Smooth muscle cell (in vitro differentiated cells): ENCODE measurements around the gene RAPGEF6. TPM values are rescaled to one million over a fixed set of nuclear protein-coding genes. Genes with fewer than 3 reads are reported as not detected.

Experiments
- DNase-seq: peaks from one replicate; lab custom pipeline; 2025; ENCODE audit not compliant: unreplicated experiment; lab: John Stamatoyannopoulos, UW
- H2AFZ ChIP-seq: fragments of 200-600 bp; sonication (generic); 2 replicates; pipeline ENCODE4 v1.6.0; 2016; ENCODE audit warnings: antibody characterized with exemption, low read depth, mild to moderate bottlenecking
- H3F3A ChIP-seq: fragments of 200-600 bp; sonication (generic); 2 replicates; pipeline ENCODE4 v1.6.0; 2017; ENCODE audit warnings: antibody characterized with exemption, low read depth
- H3K27ac ChIP-seq: fragments of 200-600 bp; sonication (generic); 2 replicates; pipeline ENCODE4 v1.5.1; 2016; ENCODE audit warnings: low read depth, mild to moderate bottlenecking
- H3K27me3 ChIP-seq: fragments of 200-600 bp; sonication (generic); 2 replicates; pipeline ENCODE4 v1.6.1; 2016; ENCODE audit warnings: low read depth, mild to moderate bottlenecking
- H3K36me3 ChIP-seq: fragments of 200-600 bp; sonication (generic); 2 replicates; pipeline ENCODE4 v1.5.1; 2016; ENCODE audit warnings: low read depth
- H3K4me1 ChIP-seq: fragments of 200-600 bp; sonication (generic); 2 replicates; pipeline ENCODE4 v1.5.1; 2016; ENCODE audit warnings: low read depth
- H3K4me2 ChIP-seq: fragments of 200-600 bp; sonication (generic); 2 replicates; pipeline ENCODE4 v1.6.0; 2016; ENCODE audit warnings: mild to moderate bottlenecking
- H3K4me3 ChIP-seq: fragments of 200-600 bp; sonication (generic); 2 replicates; pipeline ENCODE4 v1.5.1; 2016; ENCODE audit warnings: mild to moderate bottlenecking
- H3K79me2 ChIP-seq: fragments of 200-600 bp; sonication (generic); 2 replicates; pipeline ENCODE4 v1.6.0; 2016; ENCODE audit warnings: low read depth, mild to moderate bottlenecking
- H3K9ac ChIP-seq: fragments of 200-600 bp; sonication (generic); 2 replicates; pipeline ENCODE4 v1.6.0; 2016; ENCODE audit warnings: low read depth
- H3K9me3 ChIP-seq: fragments of 200-600 bp; sonication (generic); replicated peaks from 2 replicates; pipeline ENCODE4 v1.5.1; 2016; ENCODE audit warnings: low read depth
- H4K20me1 ChIP-seq: fragments of 200-600 bp; sonication (generic); 2 replicates; pipeline ENCODE4 v1.6.0; 2016; ENCODE audit warnings: low read depth
- CTCF ChIP-seq: fragments of 200-600 bp; sonication (generic); IDR thresholded peaks from 2 replicates; pipeline ENCODE4 v1.5.1; 2017; ENCODE audit warnings: borderline replicate concordance, mild to moderate bottlenecking, antibody characterized with exemption; ENCODE audit not compliant: insufficient read depth, poor library complexity, severe bottlenecking
- WGBS: methylation state at CpG from one replicate; pipeline ENCODE4 v1.1.7; 2016; ENCODE audit warnings: low lambda C conversion rate; 5-methylcytosine and 5-hydroxymethylcytosine counted together
- polyA plus RNA-seq: library from polyadenylated mRNA; unstranded; fragments of >200 nt; fragmentation: Nextera tagmentation; extraction: Ambion mirVana; gene quantifications from 2 replicates; pipeline ENCODE4 v1.2.1, GENCODE V29; 2016
- total RNA-seq: library from RNA; depleted of rRNA; stranded (reverse); fragments of >200 nt; gene quantifications from 2 replicates; pipeline ENCODE4 v1.2.3, GENCODE V29; 2014

The RAPGEF6 gene, protein sequence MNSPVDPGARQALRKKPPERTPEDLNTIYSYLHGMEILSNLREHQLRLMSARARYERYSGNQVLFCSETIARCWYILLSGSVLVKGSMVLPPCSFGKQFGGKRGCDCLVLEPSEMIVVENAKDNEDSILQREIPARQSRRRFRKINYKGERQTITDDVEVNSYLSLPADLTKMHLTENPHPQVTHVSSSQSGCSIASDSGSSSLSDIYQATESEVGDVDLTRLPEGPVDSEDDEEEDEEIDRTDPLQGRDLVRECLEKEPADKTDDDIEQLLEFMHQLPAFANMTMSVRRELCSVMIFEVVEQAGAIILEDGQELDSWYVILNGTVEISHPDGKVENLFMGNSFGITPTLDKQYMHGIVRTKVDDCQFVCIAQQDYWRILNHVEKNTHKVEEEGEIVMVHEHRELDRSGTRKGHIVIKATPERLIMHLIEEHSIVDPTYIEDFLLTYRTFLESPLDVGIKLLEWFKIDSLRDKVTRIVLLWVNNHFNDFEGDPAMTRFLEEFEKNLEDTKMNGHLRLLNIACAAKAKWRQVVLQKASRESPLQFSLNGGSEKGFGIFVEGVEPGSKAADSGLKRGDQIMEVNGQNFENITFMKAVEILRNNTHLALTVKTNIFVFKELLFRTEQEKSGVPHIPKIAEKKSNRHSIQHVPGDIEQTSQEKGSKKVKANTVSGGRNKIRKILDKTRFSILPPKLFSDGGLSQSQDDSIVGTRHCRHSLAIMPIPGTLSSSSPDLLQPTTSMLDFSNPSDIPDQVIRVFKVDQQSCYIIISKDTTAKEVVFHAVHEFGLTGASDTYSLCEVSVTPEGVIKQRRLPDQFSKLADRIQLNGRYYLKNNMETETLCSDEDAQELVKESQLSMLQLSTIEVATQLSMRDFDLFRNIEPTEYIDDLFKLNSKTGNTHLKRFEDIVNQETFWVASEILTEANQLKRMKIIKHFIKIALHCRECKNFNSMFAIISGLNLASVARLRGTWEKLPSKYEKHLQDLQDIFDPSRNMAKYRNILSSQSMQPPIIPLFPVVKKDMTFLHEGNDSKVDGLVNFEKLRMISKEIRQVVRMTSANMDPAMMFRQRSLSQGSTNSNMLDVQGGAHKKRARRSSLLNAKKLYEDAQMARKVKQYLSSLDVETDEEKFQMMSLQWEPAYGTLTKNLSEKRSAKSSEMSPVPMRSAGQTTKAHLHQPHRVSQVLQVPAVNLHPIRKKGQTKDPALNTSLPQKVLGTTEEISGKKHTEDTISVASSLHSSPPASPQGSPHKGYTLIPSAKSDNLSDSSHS (N-terminal part only)
- total RNA-seq (10.3 and 13.3 TPM in 2 replicates), polyA plus RNA-seq (1.9 and 3.6 TPM in 2 replicates)

GRCh38 chr5:131634996-131635683, at the start of gene RAPGEF6:
TSS of gene RAPGEF6 (minus strand) at chr5:131635229. CDS start at chr5:131635030, 199 bp downstream.
- peaks cover 42% of the 10 kb centered on the region for H3K79me2 ChIP-seq
- no peaks in the 10 kb centered on the region for H3K36me3 ChIP-seq
- peaks cover 5% of the 10 kb centered on the region for H3F3A ChIP-seq
- peaks cover 16% of the 10 kb centered on the region for H3K4me1 ChIP-seq
- no peaks in the 10 kb centered on the region for H3K27me3 ChIP-seq
- H2AFZ ChIP-seq, result peak within 1 kb of the TSS; percentile 80
- peaks cover 9% of the 10 kb centered on the region for H4K20me1 ChIP-seq
- peak within 1 kb of the TSS; percentile 97 for H3K27ac ChIP-seq
- under 1% methylated on average over 55 of the region's 55 CpGs for WGBS
- H3K9ac ChIP-seq, result peak within 1 kb of the TSS; percentile 91
- peak within 1 kb of the TSS; percentile 74 for H3K4me3 ChIP-seq
- DNase-seq, result peak; percentile 78
- H3K4me2 ChIP-seq, result peak within 1 kb of the TSS; percentile 88
- TF ChIP-seq CTCF, result no peak
- H3K9me3 ChIP-seq, result no peaks in the 10 kb centered on the region

DNA sequence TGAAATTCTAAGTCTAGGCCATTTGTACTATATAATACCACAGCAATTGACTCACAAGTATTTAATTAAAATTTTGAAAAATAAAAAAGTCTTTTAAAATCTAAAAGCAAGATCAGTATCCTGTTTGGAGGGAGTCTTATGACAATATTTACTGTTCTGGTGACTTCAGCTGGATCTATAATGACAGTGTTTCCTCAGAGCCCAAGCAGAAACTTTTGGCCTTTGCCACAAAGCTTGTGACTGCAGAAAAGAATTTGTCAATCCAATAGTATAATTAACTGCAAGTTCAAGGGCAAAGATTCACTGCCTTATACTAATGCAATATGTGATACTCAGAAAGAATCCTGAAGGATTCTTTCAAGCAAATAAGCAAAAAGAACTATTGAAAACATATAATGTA, 49.6 kb upstream of the RAPGEF6 start:
- no peak overlapping the region for H2AFZ ChIP-seq
- H3F3A ChIP-seq, result no peaks in the 10 kb centered on the region
- no peaks in the 10 kb centered on the region for H3K4me1 ChIP-seq
- no peak overlapping the region for H3K4me3 ChIP-seq
- DNase-seq, result no peak
- no peak for TF ChIP-seq CTCF
- no peak overlapping the region for H3K9ac ChIP-seq
- H3K36me3 ChIP-seq, result no peaks in the 10 kb centered on the region
- no peak overlapping the region for H3K27ac ChIP-seq
- H3K27me3 ChIP-seq, result no peaks in the 10 kb centered on the region
- H3K4me2 ChIP-seq, result no peak overlapping the region
- H4K20me1 ChIP-seq, result no peaks in the 10 kb centered on the region
- H3K79me2 ChIP-seq, result peaks cover 7% of the 10 kb centered on the region
- H3K9me3 ChIP-seq, result no peaks in the 10 kb centered on the region

DNA sequence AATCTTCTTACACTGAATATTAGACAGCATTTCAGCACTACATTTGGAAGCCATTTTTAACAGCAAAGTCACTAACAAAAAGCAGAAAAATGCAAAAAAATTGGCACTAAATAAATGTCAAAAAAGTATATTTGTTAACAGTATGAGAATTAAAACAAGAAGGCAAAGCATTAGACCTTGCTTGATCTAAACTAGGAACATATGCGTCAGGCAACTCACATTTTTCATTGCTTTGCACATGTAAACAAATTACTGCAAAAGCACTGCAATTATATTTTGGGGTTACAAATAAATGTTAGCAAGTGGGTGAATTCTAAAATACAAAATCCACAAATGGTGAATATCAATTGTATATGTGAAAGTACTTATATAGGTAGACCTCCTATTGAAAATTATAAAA, 49.0 kb upstream of the RAPGEF6 start:
- Histone ChIP-seq H3F3A (no peaks in the 10 kb centered on the region), H3K27me3 (no peaks in the 10 kb centered on the region), H2AFZ (no peak overlapping the region), H3K9me3 (no peaks in the 10 kb centered on the region), H3K4me3 (no peak overlapping the region), H3K9ac (no peak overlapping the region), H3K4me1 (no peaks in the 10 kb centered on the region), H3K27ac (no peak overlapping the region), H3K36me3 (no peaks in the 10 kb centered on the region), H3K4me2 (no peak overlapping the region), H4K20me1 (no peaks in the 10 kb centered on the region), H3K79me2 (peaks cover 7% of the 10 kb centered on the region)
- no peak for TF ChIP-seq CTCF
- WGBS, result 100% methylated on average over 1 of the region's 1 CpG
- DNase-seq, result no peak
